GM19025 (cell line): ENCODE data around the gene CCDC171.
A peak's percentile ranks its signal among the peaks of the same experiment; 100 is the strongest.
"Not testable (repeated sequence)": the region's sequence is repeated elsewhere in the genome, so short reads cannot be mapped to it uniquely, and the experiment has no call there.

Source experiments
- ATAC-seq: cut with Tn5 transposase; IDR thresholded peaks from one replicate; pipeline ENCODE4 v1.9.1; 2021; ENCODE audit warnings: mild to moderate bottlenecking, low read depth, moderate library complexity; ENCODE audit not compliant: unreplicated experiment

The CCDC171 gene

DNA sequence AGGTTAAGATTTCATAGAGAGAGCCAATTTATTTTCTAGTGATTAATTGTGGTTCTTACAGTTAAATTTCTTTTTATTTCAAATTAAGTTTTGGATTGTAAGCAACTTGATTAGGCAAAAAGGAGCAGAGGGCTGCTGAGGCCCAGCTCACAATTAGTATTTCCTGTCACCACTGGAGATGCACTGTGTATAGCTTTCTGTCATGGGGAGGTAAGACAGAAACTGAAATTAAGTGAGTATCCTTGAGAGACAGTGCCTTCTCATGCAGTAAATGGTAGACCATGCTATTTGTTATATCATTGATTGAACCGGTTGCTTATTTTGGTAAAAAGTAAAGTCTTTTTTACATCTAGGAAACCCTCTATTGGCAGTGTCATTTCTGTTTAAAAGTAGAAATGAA lies 190.7 kb downstream of the CCDC171 start:
- ATAC-seq: peak; percentile 82

- no peak for ATAC-seq
Observed at GRCh38 chr9:15744196-15744595, 191.4 kb downstream of the CCDC171 start.

DNA sequence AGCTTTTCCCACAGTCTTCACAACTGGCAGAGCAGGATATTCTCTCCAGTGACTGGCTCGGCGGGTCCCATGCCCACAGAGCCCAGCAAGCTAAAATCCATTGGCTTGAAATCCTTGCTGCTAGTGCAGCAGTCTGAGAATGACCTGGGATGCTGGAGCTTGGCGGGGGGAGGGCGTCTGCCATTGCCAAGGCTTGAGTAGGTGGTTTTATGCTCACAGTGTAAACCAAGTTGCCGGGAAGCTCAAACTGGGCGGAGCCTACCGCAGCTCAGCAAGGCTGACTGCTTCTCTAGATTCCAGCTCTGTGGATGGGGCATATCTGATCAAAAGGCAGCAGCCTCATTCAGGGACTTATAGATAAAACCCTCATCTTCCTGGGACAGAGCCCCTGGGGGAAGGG lies 194.1 kb downstream of the CCDC171 start:
- no peak for ATAC-seq

DNA sequence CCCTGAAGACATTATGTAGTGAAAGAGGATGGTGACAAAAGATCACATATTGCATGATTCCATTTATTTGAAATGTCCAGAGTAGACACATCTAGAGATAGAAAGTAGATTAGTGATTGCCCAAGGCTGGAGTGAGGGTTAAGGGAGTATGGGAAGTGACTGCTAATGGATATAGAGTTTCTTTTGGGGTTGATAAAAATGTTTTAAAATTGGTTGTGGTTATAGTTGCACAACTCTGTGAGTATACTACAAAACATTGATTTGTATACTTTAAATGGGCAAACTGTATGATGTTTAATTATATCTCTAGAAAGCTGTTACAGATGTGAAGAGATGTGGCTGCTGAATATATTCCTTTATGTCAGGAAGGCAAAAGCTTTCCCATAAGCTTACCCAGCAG lies 202.8 kb downstream of the CCDC171 start:
- ATAC-seq: no peak

DNA sequence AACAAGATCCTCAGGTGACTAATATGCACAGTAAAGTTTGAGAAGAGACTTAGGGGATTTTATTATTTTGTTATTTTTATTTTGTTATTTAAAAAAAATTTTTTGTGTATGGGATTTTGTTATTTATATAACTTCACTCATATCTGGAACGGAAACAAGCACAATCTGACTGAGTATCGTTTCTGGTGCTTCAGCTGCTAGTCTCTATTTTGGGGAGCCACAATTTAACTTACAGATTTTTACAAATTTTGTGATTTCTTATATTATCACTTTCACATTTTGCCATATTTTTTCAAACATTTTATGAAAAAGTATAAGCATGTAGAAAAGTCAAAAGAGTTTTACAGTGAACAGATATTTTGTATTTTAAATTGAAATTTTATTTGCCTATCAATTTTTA lies 208.7 kb downstream of the CCDC171 start:
- no peak for ATAC-seq

DNA sequence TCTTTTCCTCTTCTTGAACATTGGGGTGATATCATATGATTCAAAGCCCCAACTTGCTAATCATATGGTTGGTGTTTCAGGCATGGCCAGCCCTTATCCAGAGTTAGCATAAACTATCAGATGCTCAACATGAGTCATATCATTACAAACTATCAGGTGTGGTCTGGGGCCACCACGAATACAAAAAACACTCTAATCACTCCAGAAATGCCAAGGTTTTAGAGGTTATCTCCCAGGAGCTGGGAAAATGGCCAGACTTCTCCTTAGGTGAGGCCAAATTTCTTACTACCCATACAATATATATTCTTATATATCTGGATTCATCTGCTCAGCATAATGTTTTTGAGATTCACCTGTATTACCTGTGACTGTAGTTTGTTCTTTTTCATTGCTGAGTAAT lies 210.5 kb downstream of the CCDC171 start:
- no peak for ATAC-seq

DNA sequence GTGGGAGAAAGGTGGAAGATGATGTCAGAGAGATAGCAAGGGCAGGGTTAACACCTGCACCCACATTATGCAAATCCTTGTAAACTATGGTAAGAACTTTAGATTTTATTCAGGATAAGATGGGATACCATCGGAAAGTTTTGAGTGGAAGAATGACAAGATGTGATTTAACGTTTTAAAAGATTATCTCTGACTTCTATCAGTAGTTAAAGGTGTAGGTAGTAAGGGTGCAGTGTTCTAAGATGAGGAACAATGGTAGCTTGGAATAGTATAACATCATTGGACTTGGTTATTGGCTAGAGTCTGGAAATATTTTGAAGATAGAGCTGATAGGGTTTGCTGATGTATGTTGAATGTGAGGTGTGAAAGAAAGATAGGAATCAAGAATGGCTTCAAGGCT lies 211.3 kb downstream of the CCDC171 start:
- ATAC-seq: no peak

GRCh38 chr9:15769547-15769946 lies 216.7 kb downstream of the CCDC171 start:
- ATAC-seq: no peak

DNA sequence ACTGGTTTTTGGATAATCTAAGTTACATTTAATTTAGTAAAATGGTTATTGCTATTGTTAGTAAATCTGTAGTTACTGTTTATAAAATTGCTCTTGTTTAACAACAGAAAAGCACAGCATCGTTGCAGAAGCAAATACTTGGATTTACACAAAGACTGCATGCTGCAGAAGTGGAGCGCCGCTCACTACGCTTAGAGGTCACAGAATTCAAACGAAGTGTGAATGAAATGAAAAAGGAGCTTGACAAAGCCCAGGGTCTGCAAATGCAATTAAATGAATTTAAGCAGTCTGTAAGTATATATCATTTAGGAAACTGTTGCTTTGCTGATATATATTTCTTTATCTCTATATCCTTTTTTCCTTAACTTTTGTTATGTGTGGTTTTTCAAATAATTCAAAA lies 226.0 kb downstream of the CCDC171 start:
- ATAC-seq: no peak

DNA sequence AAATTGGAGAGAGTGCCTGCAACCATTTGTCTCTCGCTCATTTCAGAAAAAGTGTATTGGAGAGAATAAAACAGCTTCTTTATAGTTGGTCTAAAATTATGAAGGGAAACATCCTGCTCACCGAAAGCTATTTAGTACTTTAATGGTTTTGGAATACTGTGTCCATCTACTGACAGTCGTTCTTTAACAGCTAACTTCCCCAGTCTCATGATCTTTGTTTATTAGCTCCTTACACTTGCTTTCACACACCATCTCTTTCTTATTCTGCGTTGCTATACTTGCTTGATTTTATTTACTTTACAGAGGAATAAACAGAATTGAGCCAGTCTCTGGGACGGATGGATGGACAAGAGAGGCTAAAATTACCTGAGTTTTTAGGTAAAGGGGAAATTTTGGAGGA lies 229.3 kb downstream of the CCDC171 start:
- ATAC-seq: no peak

DNA sequence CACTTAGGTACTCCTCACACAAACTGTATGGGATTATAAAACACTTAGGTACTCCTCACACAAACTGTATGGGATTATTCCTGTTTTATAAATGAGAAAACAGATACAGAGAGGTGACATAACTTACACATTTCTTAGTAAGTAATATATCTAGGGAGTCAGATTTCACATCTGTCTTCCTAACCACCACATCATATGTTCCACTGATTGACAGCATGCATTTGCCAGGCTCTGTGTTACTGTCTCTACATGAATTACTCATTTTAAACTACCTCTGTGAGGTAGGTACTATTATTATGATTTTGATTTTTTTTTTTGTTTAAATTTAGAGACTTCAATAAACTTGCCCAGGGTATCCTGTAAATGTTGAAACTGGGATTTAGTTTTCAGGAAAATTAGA lies 232.7 kb downstream of the CCDC171 start:
- no peak for ATAC-seq

DNA sequence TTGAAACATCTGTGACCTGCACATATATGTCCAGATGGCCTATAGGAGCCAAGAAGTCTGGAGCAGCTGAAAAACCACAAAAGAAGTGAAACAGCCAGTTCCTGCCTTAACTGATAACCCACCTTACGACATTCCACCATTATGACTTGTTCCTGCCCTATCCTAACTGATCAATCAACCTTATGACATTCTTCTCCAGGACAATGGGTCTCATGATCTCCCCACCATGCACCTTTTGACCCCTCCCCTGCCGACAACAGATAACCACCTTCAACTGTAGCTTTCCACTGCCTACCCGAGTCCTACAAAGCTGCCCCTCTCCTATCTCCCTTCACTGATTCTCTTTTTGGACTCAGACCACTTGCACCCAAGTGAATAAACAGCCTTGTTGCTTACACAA lies 233.8 kb downstream of the CCDC171 start:
- ATAC-seq: no peak

DNA sequence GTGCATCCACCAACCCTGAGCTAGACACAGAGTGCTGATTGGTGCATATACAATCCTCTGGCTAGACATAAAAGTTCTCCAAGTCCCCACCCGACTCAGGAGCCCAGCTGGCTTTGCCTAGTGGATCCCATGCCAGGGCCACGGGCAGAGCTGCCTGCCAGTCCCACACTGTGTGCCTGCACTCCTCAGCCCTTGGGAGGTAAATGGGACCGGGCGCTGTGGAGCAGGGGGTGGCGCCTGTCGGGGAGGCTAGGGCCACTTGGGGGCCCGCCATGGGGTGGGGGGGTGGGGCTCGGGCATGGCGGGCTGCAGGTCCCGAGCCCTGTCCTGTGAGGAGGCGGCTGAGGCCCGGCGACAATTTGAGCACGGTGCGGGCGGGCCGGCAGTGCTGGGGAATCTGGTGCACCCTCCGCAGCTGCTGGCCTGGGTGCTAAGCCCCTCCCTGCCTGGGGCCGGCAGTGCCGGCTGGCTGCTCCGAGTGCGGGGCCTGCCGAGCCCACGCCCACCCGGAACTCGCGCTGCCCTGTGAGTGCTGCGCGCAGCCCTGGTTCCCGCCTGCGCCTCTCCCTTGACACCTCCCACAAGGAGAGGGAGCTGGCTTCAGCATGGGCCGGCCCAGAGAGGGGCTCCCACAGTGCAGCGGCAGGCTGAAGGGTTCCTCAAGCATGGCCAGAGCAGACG lies 257.5 kb downstream of the CCDC171 start:
- not testable (repeated sequence) for ATAC-seq

- no peak for ATAC-seq
Observed at GRCh38 chr9:15813076-15813475, 260.2 kb downstream of the CCDC171 start.

DNA sequence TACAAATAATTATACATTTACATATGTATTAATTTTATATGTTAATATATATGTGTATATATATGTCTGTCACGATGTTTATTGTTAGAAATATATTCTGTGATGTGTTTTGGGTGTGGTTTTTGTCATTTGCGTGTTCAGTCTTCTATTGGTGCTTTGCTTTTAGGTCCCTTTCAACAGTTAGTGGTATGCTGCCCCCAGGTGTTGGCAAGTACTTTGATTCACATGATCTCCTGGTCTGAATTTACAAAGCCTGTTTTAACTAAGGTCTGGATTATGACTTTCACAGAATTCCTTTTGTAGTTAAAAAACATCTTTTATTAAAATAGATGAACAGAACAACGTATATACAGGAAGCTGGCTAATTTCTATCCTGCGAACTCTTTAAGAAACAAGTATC lies 271.5 kb downstream of the CCDC171 start:
- no peak for ATAC-seq

GRCh38 chr9:15831384-15831783 lies 278.5 kb downstream of the CCDC171 start:
- no peak for ATAC-seq

DNA sequence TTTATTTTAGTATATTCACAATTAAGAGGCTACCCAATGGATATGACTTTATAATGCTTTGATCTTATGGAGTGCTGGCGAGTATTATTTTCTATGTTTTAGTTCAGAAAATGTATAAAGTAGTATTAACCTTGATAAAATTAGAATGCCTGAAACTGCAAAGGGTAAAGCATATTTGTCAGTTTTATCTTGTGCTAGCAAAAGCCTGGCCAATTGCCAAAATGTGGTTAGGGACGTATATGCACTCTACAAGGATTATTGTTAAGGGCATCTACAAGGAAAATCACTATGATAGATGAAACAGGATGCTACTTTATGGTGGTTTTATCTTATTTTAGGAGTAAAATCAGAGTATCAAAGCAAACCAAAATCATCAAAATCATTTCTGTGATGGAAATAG lies 281.7 kb downstream of the CCDC171 start:
- no peak for ATAC-seq

GRCh38 chr9:15837079-15837679 lies 284.3 kb downstream of the CCDC171 start:
- ATAC-seq: peak; percentile 78

DNA sequence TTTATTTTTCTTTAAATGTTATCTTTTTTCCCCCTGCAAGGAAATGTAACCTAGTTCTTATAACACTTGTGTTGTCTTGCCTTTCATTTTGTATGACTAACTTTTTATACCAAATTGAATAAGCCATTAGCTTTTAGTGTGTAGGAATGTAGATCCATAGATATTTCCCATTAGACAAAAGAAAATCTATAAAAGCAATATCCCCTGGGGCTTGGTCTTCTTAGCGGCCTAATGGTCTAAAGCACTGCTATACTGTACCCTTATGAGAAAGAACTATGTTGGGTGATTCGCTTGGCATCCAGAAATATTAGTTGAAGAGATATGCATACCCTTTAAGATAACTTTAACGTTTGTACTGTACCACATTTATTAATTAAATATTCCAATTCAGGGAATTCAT lies 289.2 kb downstream of the CCDC171 start:
- no peak for ATAC-seq

DNA sequence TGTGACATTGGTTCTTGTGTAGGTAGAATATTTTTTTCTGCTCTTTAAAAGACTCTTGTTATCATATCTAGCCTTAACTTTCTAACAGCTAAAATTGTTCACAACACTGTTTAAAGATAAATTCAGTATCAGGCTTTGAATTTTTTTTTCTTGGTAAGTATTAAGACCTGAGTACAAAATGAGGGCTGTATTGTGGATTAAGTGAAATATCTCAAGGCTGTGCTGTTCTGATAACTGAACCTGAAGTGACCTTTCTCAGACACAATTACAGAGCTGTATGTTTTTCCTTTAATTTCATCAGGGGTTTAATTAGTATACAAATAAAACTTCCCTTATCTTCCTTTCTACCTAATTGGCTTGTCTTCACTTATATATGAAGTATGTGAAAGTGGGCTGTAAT lies 290.5 kb downstream of the CCDC171 start:
- ATAC-seq: no peak

GRCh38 chr9:15843931-15844330 lies 291.1 kb downstream of the CCDC171 start:
- ATAC-seq: no peak

DNA sequence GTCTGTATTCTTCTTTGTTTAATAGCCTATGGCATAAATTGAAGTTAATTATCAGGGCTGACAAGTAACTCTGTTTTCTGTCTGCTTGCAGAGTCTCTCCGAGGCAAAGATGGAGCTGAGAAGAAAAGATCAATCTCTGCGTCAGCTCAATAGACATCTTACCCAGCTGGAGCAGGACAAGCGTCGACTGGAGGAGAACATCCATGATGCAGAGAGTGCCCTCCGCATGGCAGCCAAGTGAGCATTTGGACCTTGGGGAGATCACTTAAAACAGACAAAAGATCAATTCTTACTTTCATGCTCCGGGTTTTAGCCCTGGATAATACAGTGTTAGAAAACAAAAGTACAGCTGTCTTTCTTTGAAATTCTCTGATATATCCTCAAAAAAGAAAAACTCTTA lies 293.8 kb downstream of the CCDC171 start:
- ATAC-seq: no peak

GRCh38 chr9:15849871-15850270 lies 297.0 kb downstream of the CCDC171 start:
- no peak for ATAC-seq
